Measurements from ENCODE around the gene RASGRF1.
"Not testable (repeated sequence)": the region's sequence is repeated elsewhere in the genome, so short reads cannot be mapped to it uniquely, and the experiment has no call there.

The RASGRF1 gene, protein sequence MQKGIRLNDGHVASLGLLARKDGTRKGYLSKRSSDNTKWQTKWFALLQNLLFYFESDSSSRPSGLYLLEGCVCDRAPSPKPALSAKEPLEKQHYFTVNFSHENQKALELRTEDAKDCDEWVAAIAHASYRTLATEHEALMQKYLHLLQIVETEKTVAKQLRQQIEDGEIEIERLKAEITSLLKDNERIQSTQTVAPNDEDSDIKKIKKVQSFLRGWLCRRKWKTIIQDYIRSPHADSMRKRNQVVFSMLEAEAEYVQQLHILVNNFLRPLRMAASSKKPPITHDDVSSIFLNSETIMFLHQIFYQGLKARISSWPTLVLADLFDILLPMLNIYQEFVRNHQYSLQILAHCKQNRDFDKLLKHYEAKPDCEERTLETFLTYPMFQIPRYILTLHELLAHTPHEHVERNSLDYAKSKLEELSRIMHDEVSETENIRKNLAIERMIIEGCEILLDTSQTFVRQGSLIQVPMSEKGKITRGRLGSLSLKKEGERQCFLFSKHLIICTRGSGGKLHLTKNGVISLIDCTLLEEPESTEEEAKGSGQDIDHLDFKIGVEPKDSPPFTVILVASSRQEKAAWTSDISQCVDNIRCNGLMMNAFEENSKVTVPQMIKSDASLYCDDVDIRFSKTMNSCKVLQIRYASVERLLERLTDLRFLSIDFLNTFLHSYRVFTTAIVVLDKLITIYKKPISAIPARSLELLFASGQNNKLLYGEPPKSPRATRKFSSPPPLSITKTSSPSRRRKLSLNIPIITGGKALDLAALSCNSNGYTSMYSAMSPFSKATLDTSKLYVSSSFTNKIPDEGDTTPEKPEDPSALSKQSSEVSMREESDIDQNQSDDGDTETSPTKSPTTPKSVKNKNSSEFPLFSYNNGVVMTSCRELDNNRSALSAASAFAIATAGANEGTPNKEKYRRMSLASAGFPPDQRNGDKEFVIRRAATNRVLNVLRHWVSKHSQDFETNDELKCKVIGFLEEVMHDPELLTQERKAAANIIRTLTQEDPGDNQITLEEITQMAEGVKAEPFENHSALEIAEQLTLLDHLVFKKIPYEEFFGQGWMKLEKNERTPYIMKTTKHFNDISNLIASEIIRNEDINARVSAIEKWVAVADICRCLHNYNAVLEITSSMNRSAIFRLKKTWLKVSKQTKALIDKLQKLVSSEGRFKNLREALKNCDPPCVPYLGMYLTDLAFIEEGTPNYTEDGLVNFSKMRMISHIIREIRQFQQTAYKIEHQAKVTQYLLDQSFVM (N-terminal part only)

DNA sequence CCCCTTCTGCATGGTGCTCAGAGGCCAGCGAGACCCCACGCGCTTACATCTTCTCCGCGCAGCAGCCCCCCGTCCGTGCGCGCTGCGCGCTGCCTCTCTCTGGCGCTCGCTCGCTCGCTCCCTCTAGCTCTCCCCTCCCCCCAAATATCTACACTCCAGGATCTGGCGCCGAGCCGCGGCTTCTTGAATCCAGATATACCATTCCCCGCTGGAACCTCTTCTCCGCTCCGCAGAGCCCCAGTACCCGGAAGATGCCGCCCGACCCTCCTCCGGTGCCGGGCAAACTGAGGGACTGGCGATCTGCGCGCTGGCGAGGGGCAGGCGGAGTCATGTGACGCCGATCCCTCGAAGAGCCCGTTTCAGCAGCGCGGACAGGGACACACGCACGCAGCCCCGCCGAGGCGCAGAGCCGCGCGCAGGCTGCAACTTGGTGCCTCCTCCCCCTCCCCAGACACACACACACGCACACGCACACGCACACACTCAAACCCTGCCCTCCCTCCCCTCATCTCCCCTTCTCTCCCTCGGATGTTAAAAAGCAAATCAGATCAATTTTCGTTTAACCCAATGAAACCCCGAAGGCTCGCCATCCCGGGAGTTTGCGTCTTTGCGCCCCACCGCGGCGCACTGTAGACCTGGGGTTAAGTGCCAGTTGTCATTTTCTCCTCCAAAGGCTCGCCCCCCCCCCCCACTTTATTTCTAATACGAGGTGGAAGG is at the start of gene RASGRF1:
Gene RASGRF1, minus strand, starts transcription at position 294 of the 717 bp plus-strand sequence. Its CDS starts 282 bp downstream, at position 12.
- DNase-seq: no peak

GRCh38 chr15:79136434-79137046 is 46.0 kb upstream of the RASGRF1 start:
- no peak for DNase-seq

- DNase-seq: no peak
These were observed 42.7 kb upstream of the RASGRF1 start for GRCh38 chr15:79133309-79133708.

- DNase-seq: no peak
These were observed 42.2 kb upstream of the RASGRF1 start for GRCh38 chr15:79132770-79133169.

DNA sequence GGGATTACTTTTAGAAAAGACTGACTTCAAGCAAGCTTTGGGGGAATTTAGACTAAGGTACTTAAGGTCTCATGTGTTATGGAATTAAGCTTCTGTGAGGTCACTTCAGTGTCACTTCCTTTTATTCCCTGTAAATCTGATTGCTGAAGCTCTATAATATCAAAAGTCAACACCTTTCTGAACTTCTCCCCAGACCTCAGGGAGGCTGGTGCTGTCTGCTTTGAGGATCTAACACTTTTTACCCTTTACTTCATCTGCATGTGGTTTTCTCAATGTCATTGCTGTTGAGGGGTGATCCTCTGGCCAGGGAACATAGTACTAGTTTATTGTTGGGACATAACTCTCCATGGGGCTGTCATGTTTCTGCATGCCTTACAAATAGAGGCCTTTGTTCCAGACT is 41.8 kb upstream of the RASGRF1 start:
- DNase-seq: no peak

DNA sequence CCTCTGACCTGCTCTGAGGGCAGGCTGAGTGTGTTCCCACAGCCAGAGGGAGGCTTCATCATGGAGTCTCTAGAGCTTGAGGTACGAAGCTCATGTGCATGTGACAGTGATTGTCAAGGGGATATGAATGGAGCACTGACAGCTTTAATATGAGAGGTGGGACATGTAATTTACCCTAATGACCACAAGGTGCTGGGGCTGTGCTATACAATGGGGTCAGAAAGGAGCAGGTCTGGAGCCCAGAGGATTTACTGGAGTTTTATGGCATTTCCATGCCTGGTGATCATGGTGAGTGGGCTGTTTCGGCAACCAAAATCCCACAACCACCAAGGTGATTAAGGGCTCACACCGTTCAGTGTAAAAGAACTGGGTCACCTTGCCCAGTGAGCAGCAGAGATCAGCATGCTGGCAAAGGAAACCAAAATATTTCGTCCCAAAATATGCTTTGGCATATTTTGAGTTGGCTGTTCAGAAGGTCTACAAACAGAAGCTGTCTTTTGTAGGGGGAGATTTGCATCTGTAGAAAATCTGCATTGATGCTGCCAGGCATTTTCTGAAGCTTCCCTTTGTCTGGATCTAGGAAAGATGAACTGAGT is 40.1 kb upstream of the RASGRF1 start:
- DNase-seq: no peak

GRCh38 chr15:79129235-79129634 is 38.7 kb upstream of the RASGRF1 start:
- no peak for DNase-seq

GRCh38 chr15:79128556-79128955 is 38.0 kb upstream of the RASGRF1 start:
- no peak for DNase-seq

DNA sequence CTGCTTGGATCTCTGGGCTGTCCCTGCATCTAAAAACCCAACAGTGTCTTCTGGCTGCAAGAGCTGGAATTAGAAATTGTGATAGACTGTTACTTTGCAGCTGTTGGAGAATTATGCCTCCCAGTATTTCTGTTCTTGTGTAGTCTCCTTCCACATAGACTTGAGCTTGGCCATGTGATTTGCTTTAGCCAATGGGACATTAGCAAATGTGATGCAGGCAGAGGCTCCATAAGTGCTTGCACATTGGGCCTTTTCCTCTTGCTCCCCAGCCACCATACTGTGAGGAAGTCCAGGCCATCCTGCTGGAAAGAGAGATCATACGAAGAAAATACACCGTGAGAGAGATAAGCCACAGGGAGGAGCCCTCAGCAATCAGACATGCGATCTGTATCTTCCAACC is 33.8 kb upstream of the RASGRF1 start:
- no peak for DNase-seq

GRCh38 chr15:79122991-79123390 is 32.4 kb upstream of the RASGRF1 start:
- no peak for DNase-seq

DNA sequence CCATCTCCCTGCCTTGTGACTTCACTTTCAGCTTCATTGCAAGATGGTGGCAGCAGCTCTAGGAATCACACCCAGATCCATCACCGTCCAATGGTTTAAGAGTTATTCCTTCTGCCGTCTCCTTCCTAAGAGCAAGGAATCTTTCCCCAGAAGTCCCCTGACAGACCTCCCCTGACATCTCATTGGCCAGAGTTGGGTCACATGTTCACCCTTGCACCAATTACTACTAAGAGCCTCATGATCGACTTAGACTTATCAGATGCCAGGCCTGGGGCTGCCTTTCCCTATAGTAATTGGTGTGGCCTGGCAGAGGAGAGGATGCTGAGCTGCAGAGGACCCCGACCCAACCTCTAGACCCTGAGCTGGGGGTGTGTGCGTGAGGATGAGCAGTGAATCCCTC is 31.8 kb upstream of the RASGRF1 start:
- no peak for DNase-seq

- no peak for DNase-seq
These were observed 31.0 kb upstream of the RASGRF1 start for GRCh38 chr15:79121571-79121970.

DNA sequence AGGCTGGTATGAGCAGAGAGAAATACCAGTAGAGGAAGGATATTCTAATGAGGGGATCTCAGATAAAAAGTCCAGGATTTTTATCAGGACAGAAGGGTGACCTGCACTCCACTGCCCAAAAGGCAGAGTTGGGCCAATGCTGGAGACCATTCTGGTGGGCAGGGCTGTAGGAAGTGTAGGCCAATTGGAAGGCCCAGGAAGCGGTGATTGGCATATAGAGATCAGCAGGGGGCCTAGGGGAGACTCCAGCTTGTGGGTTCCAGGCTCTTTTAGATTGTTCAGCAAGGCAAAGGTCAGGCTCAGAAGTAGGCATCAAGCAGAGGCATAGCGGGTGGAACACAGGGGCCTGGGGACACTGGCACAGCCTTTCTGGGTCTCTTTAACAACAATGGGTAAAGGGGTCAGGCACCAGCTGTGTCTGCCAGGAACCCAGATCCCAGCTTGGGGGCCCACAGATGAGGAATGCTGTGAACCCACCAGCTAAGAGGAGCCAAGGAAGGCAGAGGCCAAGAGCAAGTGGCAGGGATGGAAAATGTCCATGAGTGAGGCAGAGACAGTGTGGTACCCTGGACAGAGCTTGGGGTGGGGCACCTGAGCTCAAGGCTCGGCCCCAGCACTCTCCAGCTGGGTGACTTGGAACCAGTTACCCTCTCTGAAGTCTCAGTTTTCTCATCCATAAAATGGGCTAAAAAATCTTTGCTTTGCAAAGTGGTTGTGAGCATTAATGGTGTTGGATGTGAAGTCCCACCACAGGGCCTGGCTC is 27.0 kb upstream of the RASGRF1 start:
- DNase-seq: no peak

- no peak for DNase-seq
These were observed 26.2 kb upstream of the RASGRF1 start for GRCh38 chr15:79116771-79117170.

GRCh38 chr15:79115986-79116665 is 25.5 kb upstream of the RASGRF1 start:
- DNase-seq: no peak

DNA sequence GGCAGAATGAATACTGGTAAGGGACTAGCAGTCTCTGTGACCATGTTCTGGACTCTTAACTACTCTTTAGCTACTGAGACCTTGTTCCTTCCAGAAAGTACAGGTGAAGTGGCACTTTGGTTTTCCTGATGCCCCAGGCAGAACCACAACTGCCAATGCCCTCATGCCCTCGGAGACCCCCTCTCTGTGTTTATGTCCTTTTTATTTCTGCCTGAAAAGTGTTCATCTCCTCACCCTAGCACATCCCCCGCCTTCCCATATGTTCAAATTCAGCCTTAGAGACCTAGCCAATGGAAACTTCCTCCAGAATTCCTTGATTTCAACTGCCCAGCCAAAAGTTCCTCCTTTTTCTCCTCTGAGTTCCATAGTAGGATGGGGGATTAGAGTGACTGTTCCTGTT is 23.3 kb upstream of the RASGRF1 start:
- DNase-seq: no peak

DNA sequence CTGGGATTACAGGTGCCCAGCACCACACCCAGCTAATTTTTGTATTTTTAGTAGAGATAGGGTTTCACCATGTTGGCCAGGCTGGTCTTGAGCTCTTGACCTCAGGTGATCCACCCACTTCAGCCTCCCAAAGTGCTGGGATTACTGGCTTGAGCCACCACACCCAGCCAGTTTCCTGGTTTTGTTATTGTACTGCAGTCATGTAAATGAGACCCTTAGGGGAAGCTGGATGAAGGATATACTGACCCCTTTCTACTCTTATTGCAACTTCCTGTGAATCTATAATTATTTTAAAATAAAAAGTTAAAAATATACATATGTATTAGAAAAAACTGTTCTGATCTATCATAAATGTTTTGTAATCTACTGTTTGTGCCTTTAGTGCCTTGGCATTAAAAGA is 20.8 kb upstream of the RASGRF1 start:
- not testable (repeated sequence) for DNase-seq

DNA sequence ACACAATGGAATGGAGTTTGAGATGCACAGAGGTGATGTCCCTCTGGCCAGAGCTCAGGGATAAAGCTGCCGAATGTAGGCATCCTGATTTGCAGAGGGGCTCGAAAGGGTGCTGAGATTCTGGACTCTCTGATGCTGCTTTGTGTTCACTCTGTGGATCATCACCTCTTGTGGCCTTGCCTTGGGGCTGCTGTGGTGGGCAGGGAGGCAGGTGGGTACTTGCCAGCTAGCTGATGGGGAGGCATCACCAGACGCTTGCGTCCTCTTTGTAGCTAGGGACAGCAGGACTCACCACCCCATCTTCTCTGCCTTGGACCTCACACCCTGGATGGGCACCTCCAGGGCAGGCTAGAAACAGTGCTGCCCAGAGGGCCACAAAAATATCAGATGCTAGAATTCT is 14.6 kb upstream of the RASGRF1 start:
- no peak for DNase-seq

DNA sequence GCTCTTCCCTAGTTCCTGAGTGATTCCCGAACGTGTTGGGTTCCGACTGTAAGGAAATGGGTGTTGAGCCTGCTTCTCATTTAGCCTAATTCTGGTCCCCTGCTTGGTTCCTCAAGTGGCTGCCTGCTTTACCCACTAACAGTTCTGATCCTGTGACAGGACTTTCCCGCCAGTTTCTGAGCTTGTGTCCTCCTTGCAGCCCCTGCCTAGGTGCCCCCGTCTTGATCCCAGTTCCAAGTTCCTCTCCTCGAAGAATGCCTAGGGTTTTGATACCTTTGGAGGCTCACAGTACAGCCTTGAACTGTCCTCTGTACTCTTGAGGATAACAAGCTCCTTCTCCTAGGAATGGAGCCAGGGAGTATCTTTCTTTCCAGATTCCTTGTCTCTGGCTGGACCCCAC is 12.0 kb upstream of the RASGRF1 start:
- DNase-seq: no peak

GRCh38 chr15:79101866-79102581 is 11.4 kb upstream of the RASGRF1 start:
- no peak for DNase-seq

All from SIG-M5 (cell line).